Neural crest cell (in vitro differentiated cells): ENCODE data around the gene FRAT1. TPM values are rescaled to one million over a fixed set of nuclear protein-coding genes. Genes with fewer than 3 reads are reported as not detected.

Experiments used
- DNase-seq: peaks from one replicate; pipeline ENCODE4 v3.0.0; 2021; ENCODE audit warnings: low read depth, mixed read lengths, low spot score
- H3K27ac Mint-ChIP-seq: one replicate; pipeline ENCODE4 v1.8.0; 2021; ENCODE audit warnings: mild to moderate bottlenecking, mixed read lengths; ENCODE audit not compliant: unreplicated experiment
- H3K27me3 Mint-ChIP-seq: 2 replicates; pipeline ENCODE4 v1.8.0; 2021; ENCODE audit warnings: low read depth, mild to moderate bottlenecking, mixed read lengths
- H3K36me3 Mint-ChIP-seq: 2 replicates; pipeline ENCODE4 v1.8.0; 2021; ENCODE audit warnings: low read depth, mild to moderate bottlenecking, mixed read lengths
- H3K4me1 Mint-ChIP-seq: 2 replicates; pipeline ENCODE4 v1.8.0; 2021; ENCODE audit warnings: mixed read lengths
- H3K4me3 Mint-ChIP-seq: one replicate; pipeline ENCODE4 v1.8.0; 2021; ENCODE audit warnings: mild to moderate bottlenecking, mixed read lengths
- H3K9me3 Mint-ChIP-seq: 2 replicates; pipeline ENCODE4 v1.8.0; 2021; ENCODE audit warnings: mixed read lengths
- total RNA-seq: library from RNA; stranded (reverse); gene quantifications from 2 replicates; pipeline ENCODE4 v1.2.1, GENCODE V29; 2021
- TF ChIP-seq, protein P1 (sequence below): fragments of 200-600 bp; sonication (generic); conservative IDR thresholded peaks from 2 replicates; pipeline ENCODE4 v1.5.0; 2021; ENCODE audit warnings: antibody characterized with exemption, mild to moderate bottlenecking

Gene FRAT1
- total RNA-seq, 1 donor from 2014 or later = 2.2 TPM

- H3K27me3 Mint-ChIP-seq = no peaks in the 10 kb centered on the region
- no peaks in the 10 kb centered on the region for H3K4me1 Mint-ChIP-seq
- H3K36me3 Mint-ChIP-seq = peaks cover 3% of the 10 kb centered on the region
- no peak for DNase-seq
- TF ChIP-seq, protein P1, sequence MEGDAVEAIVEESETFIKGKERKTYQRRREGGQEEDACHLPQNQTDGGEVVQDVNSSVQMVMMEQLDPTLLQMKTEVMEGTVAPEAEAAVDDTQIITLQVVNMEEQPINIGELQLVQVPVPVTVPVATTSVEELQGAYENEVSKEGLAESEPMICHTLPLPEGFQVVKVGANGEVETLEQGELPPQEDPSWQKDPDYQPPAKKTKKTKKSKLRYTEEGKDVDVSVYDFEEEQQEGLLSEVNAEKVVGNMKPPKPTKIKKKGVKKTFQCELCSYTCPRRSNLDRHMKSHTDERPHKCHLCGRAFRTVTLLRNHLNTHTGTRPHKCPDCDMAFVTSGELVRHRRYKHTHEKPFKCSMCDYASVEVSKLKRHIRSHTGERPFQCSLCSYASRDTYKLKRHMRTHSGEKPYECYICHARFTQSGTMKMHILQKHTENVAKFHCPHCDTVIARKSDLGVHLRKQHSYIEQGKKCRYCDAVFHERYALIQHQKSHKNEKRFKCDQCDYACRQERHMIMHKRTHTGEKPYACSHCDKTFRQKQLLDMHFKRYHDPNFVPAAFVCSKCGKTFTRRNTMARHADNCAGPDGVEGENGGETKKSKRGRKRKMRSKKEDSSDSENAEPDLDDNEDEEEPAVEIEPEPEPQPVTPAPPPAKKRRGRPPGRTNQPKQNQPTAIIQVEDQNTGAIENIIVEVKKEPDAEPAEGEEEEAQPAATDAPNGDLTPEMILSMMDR = no peak
- H3K9me3 Mint-ChIP-seq = no peaks in the 10 kb centered on the region
- H3K27ac Mint-ChIP-seq = no peak overlapping the region
- no peak overlapping the region for H3K4me3 Mint-ChIP-seq
These were observed 42.4 kb downstream of the FRAT1 start for GRCh38 chr10:97361537-97361901.

DNA sequence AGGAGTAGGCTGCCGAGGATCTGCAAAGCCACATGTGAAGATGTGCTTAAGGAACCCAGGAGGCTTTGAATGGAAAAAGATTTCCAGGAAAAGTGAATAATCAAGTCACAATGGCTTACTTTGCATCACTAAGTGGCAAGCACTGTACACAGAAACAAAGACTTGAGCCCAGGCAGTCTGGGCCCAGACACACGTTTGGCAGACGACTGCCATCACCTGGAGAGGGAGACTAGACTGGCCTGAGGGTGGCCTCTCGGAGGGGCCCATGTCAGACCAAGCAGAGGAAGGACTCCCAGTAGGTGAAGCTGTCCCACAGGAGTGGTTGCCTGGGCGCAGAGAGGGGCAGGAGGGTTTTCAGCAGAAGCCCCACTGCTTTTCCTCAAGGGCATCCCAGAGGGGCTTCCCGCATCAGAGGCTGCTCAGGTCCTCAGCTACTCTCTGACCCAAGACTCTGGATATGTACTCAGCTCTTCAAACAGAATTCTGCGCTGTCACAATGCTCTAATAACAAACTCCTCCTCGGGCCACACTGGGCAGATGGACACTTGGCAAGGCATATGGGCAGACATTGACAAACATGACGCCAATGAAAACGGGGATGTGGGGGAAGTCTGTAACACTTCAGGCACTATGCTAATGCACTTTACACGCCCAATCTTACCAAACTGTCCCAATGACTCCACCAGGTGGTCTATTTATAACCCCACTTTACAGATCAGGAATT lies 43.4 kb downstream of the FRAT1 start:
- H3K27me3 Mint-ChIP-seq = no peaks in the 10 kb centered on the region
- TF ChIP-seq, protein P1 = no peak
- no peak for DNase-seq
- H3K36me3 Mint-ChIP-seq = peaks cover 3% of the 10 kb centered on the region
- H3K4me3 Mint-ChIP-seq = no peak overlapping the region
- H3K9me3 Mint-ChIP-seq = no peaks in the 10 kb centered on the region
- no peak overlapping the region for H3K27ac Mint-ChIP-seq
- no peaks in the 10 kb centered on the region for H3K4me1 Mint-ChIP-seq

- Mint-ChIP-seq H3K27ac (no peak overlapping the region), H3K9me3 (no peaks in the 10 kb centered on the region), H3K27me3 (no peaks in the 10 kb centered on the region), H3K36me3 (peaks cover 3% of the 10 kb centered on the region), H3K4me1 (no peaks in the 10 kb centered on the region), H3K4me3 (no peak overlapping the region)
- TF ChIP-seq, protein P1 = no peak
- DNase-seq = no peak
These were observed 44.0 kb downstream of the FRAT1 start for GRCh38 chr10:97363071-97363470.

GRCh38 chr10:97365761-97366351 lies 46.8 kb downstream of the FRAT1 start:
- no peaks in the 10 kb centered on the region for H3K27me3 Mint-ChIP-seq
- H3K4me1 Mint-ChIP-seq = no peaks in the 10 kb centered on the region
- no peaks in the 10 kb centered on the region for H3K9me3 Mint-ChIP-seq
- peak overlapping the region; percentile 50 for H3K27ac Mint-ChIP-seq
- TF ChIP-seq, protein P1 = no peak
- H3K36me3 Mint-ChIP-seq = peaks cover 3% of the 10 kb centered on the region
- H3K4me3 Mint-ChIP-seq = no peak overlapping the region
- no peak for DNase-seq

- no peak overlapping the region for H3K27ac Mint-ChIP-seq
- H3K27me3 Mint-ChIP-seq = no peaks in the 10 kb centered on the region
- H3K4me3 Mint-ChIP-seq = no peak overlapping the region
- DNase-seq = no peak
- no peaks in the 10 kb centered on the region for H3K4me1 Mint-ChIP-seq
- peaks cover 3% of the 10 kb centered on the region for H3K36me3 Mint-ChIP-seq
- TF ChIP-seq, protein P1 = no peak
- no peaks in the 10 kb centered on the region for H3K9me3 Mint-ChIP-seq
These were observed 47.5 kb downstream of the FRAT1 start for GRCh38 chr10:97366572-97366971.
